GM18951 (cell line): ENCODE measurements around the gene LIM2.
"Not testable (repeated sequence)": the region's sequence is repeated elsewhere in the genome, so short reads cannot be mapped to it uniquely, and the experiment has no call there.

Source experiments
- POLR2A ChIP-seq: IDR thresholded peaks from 4 replicates; pipeline ENCODE4 v1.6.1; 2011; ENCODE audit warnings: mild to moderate bottlenecking; ENCODE audit not compliant: insufficient read length, insufficient read depth; ENCODE audit errors: extremely low read depth
- in situ Hi-C: fragments of 300-500 bp; cut with MboI; formaldehyde crosslinking; loops from one replicate; pipeline ENCODE4 v1.12.0; 2022; ENCODE audit warnings: low sequenced_read_pairs, mixed read lengths, inconsistent platforms; ENCODE audit not compliant: unreplicated experiment

LIM2 gene

GRCh38 chr19:51387924-51388389 is at the start of gene LIM2:
Gene LIM2, minus strand, starts transcription at chr19:51387974. Its CDS starts 531 bp downstream, at chr19:51387443.
- in situ Hi-C loops, result no loop called here
- TF ChIP-seq POLR2A, result no peak

- no peak for TF ChIP-seq POLR2A
- in situ Hi-C loops, result no loop called here
Observed at GRCh38 chr19:51434456-51434855, 46.7 kb upstream of the LIM2 start.

- TF ChIP-seq POLR2A, result no peak
- in situ Hi-C loops, result no loop called here
Observed at GRCh38 chr19:51433043-51433442, 45.3 kb upstream of the LIM2 start.

- no peak for TF ChIP-seq POLR2A
- in situ Hi-C loops, result no loop called here
Observed at GRCh38 chr19:51431124-51431523, 43.4 kb upstream of the LIM2 start.

GRCh38 chr19:51430221-51430620 is 42.4 kb upstream of the LIM2 start:
- in situ Hi-C loops, result no loop called here

GRCh38 chr19:51427201-51427600 is 39.4 kb upstream of the LIM2 start:
- TF ChIP-seq POLR2A, result no peak
- in situ Hi-C loops, result no loop called here

More at GRCh38 chr19:51430221-51430620, 42.4 kb upstream of the LIM2 start:
- TF ChIP-seq POLR2A, result no peak

GRCh38 chr19:51422053-51422448 is 34.3 kb upstream of the LIM2 start:
- no peak for TF ChIP-seq POLR2A
- in situ Hi-C loops, result no loop called here

- in situ Hi-C loops, result no loop called here
- TF ChIP-seq POLR2A, result no peak
Observed at GRCh38 chr19:51421229-51422052, 33.7 kb upstream of the LIM2 start.

GRCh38 chr19:51420511-51420910 is 32.7 kb upstream of the LIM2 start:
- in situ Hi-C loops, result not testable (repeated sequence)

- in situ Hi-C loops, result no loop called here
- TF ChIP-seq POLR2A, result no peak
Observed at GRCh38 chr19:51418707-51419106, 30.9 kb upstream of the LIM2 start.

- in situ Hi-C loops, result no loop called here
- no peak for TF ChIP-seq POLR2A
Observed at GRCh38 chr19:51417810-51418157, 30.0 kb upstream of the LIM2 start.

GRCh38 chr19:51417107-51417809 is 29.5 kb upstream of the LIM2 start, which contains the start of gene SIGLEC10:
Gene SIGLEC10, minus strand, starts transcription at chr19:51417642. Its CDS starts 61 bp downstream, at chr19:51417581.
- in situ Hi-C loops, result no loop called here
- peak; percentile 61 for TF ChIP-seq POLR2A

- in situ Hi-C loops, result not testable (repeated sequence)
Observed at GRCh38 chr19:51416422-51416821, 28.6 kb upstream of the LIM2 start.

- TF ChIP-seq POLR2A, result no peak
- in situ Hi-C loops, result no loop called here
Observed at GRCh38 chr19:51415187-51415586, 27.4 kb upstream of the LIM2 start.
